GM18873 (cell line): ENCODE measurements around the gene SLC24A4.
"Not testable (repeated sequence)": the region's sequence is repeated elsewhere in the genome, so short reads cannot be mapped to it uniquely, and the experiment has no call there.

Experiments used
- ATAC-seq: cut with Tn5 transposase; IDR thresholded peaks from one replicate; pipeline ENCODE4 v1.9.1; 2021; ENCODE audit warnings: mild to moderate bottlenecking, moderate library complexity, moderate number of reproducible peaks; ENCODE audit not compliant: unreplicated experiment, low FRiP score

SLC24A4 gene

GRCh38 chr14:92398888-92399636 is 76.1 kb downstream of the SLC24A4 start:
- ATAC-seq, result no peak

GRCh38 chr14:92400579-92401444 is 77.8 kb downstream of the SLC24A4 start:
- no peak for ATAC-seq

- ATAC-seq, result no peak
Measured at GRCh38 chr14:92401561-92401960, 78.6 kb downstream of the SLC24A4 start.

- not testable (repeated sequence) for ATAC-seq
Measured at GRCh38 chr14:92402500-92402899, 79.5 kb downstream of the SLC24A4 start.

GRCh38 chr14:92404018-92404417 is 81.1 kb downstream of the SLC24A4 start:
- no peak for ATAC-seq

GRCh38 chr14:92404421-92404820 is 81.5 kb downstream of the SLC24A4 start:
- no peak for ATAC-seq

GRCh38 chr14:92404938-92405337 is 82.0 kb downstream of the SLC24A4 start:
- ATAC-seq, result no peak

- no peak for ATAC-seq
Measured at GRCh38 chr14:92407410-92407809, 84.4 kb downstream of the SLC24A4 start.

GRCh38 chr14:92409043-92409442 is 86.1 kb downstream of the SLC24A4 start:
- ATAC-seq, result no peak

GRCh38 chr14:92411135-92411534 is 88.2 kb downstream of the SLC24A4 start:
- no peak for ATAC-seq

- ATAC-seq, result no peak
Measured at GRCh38 chr14:92411941-92412340, 89.0 kb downstream of the SLC24A4 start.

- no peak for ATAC-seq
Measured at GRCh38 chr14:92412912-92413311, 89.9 kb downstream of the SLC24A4 start.

- ATAC-seq, result no peak
Measured at GRCh38 chr14:92413379-92413778, 90.4 kb downstream of the SLC24A4 start.

GRCh38 chr14:92414690-92415445 is 91.9 kb downstream of the SLC24A4 start:
- no peak for ATAC-seq

- ATAC-seq, result no peak
Measured at GRCh38 chr14:92415969-92416368, 93.0 kb downstream of the SLC24A4 start.

GRCh38 chr14:92416544-92416943 is 93.6 kb downstream of the SLC24A4 start:
- ATAC-seq, result no peak

- no peak for ATAC-seq
Measured at GRCh38 chr14:92417759-92418158, 94.8 kb downstream of the SLC24A4 start.

- no peak for ATAC-seq
Measured at GRCh38 chr14:92421751-92422150, 98.8 kb downstream of the SLC24A4 start.

GRCh38 chr14:92425101-92425500 is 102.1 kb downstream of the SLC24A4 start:
- ATAC-seq, result no peak

GRCh38 chr14:92426237-92426636 is 103.3 kb downstream of the SLC24A4 start:
- ATAC-seq, result no peak

GRCh38 chr14:92427096-92427495 is 104.1 kb downstream of the SLC24A4 start:
- no peak for ATAC-seq
